ENCODE data around the gene UBAP2L.
"Not testable (repeated sequence)": the region's sequence is repeated elsewhere in the genome, so short reads cannot be mapped to it uniquely, and the experiment has no call there.

UBAP2L gene

DNA sequence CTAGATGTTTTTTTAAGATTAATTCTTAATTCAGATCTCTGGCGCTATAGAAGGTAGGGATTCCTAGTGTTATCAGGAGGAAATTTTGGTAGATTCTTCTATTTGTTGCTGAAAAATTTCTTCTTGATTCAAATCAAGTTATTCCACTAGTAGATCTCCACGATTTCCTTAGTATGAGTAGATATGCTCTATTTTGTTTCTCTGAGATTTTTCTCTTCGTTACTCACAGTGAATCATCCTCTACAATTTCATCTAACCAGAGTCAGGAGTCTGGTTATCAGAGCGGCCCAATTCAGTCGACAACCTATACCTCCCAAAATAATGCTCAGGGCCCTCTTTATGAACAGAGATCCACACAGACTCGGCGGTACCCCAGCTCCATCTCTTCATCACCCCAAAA lies 32.9 kb downstream of the UBAP2L start:
- no peak for DNase-seq (ENCODE audit: low read depth in 3 of 3)

- no peak for DNase-seq (ENCODE audit: low read depth in 3 of 3)
These were observed 35.9 kb downstream of the UBAP2L start for GRCh38 chr1:154256686-154257085.

- DNase-seq (ENCODE audit: low read depth in 3 of 3) = no peak
These were observed 38.0 kb downstream of the UBAP2L start for GRCh38 chr1:154258784-154259183.

- no peak for DNase-seq (ENCODE audit: low read depth in 3 of 3)
These were observed 39.4 kb downstream of the UBAP2L start for GRCh38 chr1:154260127-154260526.

DNA sequence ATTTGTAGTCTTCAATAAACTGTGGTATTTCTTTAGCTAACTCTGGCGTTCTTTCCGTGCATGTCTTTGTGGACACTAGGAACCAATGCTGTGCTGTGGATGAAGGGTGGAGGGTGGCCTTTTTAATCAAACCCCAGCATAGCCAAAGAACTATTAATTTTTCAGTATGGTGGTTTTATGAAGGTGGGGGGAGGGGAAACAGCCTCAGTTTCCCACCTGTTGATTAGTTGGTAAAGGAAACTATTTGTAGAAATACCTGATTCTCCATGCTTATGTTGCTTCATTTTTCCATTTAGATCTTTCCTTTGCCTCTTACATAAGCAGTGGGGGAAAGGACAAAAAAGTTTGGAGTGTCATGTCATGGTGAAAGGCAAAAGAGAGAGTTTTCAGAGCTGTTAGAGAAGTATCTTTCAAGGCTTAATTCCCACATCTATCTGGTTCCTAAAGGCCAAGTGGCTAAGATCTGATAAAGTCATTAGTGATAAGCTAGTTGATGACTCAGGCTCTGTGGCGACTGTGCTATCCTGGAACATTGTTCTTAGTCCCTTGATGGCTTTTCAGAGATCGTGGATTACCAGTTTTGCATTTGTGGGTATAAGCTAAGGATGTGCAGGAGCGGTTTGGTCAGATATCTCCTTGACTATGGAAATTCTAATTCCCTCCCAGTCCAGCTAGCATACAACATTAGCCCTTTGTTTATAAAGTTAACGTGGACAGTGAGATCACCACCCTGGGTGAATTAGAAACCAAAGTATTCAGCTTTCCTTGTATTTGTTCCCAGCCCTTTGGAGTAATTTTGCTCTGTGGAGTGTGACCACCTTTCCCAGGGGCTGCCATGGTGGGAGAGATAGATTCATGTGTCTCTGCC lies 42.9 kb downstream of the UBAP2L start:
- DNase-seq (ENCODE audit: low read depth in 3 of 3) = no peak

DNA sequence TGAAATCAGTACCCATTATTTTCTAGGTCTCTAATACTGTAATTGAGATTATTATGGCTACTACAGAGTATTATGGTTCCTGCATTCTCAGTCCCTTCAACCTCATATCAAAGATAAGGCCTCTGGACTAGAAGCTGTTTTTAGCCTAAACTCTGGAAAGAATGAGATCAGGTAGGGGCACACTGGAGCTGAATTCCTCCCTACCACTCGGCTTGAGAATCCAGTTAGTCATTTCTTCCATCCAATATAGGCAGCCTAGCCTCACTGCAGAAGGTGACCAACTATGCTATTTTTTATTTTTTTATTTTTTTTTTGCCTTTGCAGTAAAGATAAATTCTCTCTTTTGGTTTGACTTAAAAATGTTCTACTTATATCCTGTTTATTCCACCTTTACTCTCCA lies 43.7 kb downstream of the UBAP2L start:
- DNase-seq (ENCODE audit: low read depth in 3 of 3) = no peak

DNA sequence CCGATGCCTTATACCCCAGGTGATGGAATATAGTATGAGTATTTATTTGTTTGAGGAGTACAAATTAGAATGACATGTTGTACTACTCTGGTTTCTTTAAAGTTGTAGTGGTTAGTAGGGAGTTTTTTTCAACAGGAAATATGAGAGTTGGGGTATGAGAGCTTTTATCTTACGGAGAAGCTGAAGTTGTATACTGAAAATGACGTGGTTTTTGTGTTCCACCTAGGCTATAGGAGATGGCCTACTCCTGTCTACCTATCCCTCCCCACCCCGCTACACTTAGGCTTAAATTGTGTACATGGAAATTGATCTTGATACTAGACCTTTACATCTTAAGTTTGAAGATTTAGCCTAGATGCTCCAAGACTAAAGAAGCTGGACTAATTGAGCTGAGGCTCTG lies 44.8 kb downstream of the UBAP2L start:
- no peak for DNase-seq (ENCODE audit: low read depth in 3 of 3)

- DNase-seq (ENCODE audit: low read depth in 3 of 3) = no peak
These were observed 50.1 kb downstream of the UBAP2L start for GRCh38 chr1:154270833-154271232.

GRCh38 chr1:154272217-154272998 lies 51.7 kb downstream of the UBAP2L start, which contains the start of gene HAX1:
HAX1 (plus strand) TSS chr1:154272629; CDS start chr1:154272724, 95 bp downstream.
- peak; percentile 90 to 98 (median 96) for DNase-seq (ENCODE audit: low read depth in 3 of 3)

DNA sequence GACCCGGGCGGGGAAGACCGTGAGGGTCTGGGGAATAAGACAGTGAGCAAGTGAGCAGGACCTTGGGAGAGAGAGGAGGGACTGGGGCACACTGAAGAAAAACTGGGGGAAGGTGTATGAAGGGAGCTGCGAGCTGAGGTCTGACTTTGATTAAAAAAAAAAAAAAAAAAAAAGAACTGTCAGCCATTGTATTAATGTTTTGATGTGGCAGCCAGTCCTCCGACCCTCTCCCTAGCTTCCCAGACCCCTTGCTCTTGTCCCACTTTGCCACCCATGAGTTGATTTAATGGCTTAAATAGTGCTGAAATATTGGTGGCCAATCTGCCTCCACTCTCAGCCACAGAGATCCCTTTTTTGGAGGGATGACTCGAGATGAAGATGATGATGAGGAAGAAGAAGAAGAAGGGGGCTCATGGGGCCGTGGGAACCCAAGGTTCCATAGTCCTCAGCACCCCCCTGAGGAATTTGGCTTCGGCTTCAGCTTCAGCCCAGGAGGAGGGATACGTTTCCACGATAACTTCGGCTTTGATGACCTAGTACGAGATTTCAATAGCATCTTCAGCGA lies 52.3 kb downstream of the UBAP2L start:
- DNase-seq (ENCODE audit: low read depth in 3 of 3) = no peak

DNA sequence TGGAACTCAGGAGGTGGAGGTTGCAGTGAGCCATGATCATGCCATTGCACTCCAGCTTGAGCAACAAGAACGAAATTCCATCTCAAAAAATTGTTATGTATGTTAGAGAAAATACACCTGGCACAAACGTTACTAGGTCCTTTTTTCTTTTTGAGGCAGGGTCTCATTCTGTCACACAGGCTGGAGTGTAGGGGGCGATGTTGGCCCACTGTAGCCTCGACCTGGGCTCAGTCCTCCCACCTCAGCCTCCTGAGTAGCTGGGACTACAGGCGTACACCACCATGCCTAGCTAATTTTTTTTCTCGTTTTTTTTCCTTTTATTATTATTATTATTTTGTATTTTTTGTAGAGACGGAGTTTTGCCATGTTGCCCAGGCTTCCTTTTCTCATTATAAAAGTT lies 56.0 kb downstream of the UBAP2L start:
- no peak for DNase-seq (ENCODE audit: low read depth in 3 of 3)

DNA sequence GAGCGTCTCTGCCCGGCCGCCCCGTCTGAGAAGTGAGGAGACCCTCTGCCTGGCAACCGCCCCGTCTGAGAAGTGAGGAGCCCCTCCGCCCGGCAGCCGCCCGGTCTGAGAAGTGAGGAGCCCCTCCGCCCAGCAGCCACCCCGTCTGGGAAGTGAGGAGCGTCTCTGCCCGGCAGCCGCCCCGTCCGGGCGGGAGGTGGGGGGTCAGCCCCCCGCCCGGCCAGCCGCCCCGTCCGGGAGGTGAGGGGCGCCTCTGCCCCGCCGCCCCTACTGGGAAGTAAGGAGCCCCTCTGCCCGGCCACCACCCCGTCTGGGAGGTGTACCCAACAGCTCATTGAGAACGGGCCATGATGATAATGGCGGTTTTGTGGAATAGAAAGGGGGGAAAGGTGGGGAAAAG lies 66.8 kb downstream of the UBAP2L start:
- DNase-seq (ENCODE audit: low read depth in 3 of 3) = not testable (repeated sequence)

DNA sequence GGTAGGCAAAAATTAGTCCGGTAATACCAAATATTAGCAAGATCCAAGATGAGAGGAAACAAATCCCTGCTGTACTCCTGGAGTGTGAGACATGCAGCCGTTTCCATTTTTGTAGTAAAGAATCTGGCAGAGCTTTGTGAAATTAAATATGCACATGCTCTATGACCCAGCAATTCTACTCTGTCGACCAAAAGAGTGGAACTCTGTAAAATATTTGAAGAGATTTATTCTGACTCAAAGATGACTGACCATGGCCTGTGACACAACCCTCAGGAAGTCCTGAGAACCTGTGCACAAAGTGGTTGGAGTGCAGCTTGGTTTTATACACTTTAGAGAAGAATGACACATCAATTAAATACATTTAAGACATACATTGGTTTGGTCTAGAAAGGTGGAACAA lies 67.9 kb downstream of the UBAP2L start:
- DNase-seq (ENCODE audit: low read depth in 3 of 3) = no peak

- DNase-seq (ENCODE audit: low read depth in 3 of 3) = no peak
These were observed 70.2 kb downstream of the UBAP2L start for GRCh38 chr1:154290921-154291320.

DNA sequence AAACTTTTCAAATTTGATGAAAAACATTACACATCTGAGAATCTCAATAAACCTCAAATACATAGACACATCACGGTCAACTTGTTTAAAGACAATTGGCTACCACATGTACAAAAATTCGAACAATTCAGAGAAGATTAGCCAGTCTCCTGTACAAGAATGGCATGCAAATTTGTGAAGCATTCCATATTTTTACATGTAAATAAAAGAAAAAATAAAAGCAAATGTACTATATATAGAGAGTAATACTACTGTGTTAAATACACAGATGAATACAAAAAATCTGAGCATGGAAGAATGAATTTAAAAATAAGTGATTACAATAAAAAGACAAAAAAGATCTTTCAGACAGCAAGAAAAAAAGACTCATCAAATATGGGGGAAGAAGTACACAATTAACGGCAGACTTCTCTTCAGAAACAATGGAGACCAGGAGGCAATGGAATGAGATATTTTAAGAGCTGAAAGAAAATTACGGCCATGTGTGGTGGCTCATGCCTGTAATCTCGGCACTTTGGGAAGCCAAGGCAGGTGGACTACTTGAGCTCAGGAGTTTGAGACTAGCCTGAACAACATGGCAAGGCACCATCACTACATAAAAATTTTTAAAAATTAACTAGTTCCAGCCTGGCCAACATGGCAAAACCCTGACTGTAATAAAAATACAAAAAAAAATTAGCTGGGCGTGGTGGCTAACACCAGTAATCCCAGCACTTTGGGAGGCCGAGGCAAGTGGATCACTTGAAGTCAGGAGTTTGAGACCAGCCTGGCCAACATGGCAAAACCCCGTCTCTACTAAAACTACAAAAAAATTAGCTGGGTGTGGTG lies 74.9 kb downstream of the UBAP2L start:
- no peak for DNase-seq (ENCODE audit: low read depth in 3 of 3)

DNA sequence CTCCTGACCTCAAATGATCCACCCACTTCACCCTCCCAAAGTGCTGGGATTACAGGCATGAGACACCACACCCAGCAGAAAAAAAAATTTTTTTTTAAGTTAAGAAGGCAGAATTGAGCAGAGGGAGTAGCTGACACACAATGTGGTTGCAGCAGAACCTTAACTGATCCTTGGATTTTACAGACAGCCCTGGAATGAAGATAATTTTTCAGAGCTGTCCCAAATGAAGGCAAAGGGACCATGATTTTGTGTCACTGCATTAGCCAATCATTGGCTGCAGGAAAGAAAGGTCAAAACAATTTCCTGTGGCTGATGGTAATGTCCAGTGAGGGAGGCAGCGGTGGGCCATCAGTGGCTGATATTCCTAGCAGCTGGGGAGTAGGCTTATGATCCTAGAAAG lies 80.8 kb downstream of the UBAP2L start:
- no peak for DNase-seq (ENCODE audit: low read depth in 3 of 3)

DNA sequence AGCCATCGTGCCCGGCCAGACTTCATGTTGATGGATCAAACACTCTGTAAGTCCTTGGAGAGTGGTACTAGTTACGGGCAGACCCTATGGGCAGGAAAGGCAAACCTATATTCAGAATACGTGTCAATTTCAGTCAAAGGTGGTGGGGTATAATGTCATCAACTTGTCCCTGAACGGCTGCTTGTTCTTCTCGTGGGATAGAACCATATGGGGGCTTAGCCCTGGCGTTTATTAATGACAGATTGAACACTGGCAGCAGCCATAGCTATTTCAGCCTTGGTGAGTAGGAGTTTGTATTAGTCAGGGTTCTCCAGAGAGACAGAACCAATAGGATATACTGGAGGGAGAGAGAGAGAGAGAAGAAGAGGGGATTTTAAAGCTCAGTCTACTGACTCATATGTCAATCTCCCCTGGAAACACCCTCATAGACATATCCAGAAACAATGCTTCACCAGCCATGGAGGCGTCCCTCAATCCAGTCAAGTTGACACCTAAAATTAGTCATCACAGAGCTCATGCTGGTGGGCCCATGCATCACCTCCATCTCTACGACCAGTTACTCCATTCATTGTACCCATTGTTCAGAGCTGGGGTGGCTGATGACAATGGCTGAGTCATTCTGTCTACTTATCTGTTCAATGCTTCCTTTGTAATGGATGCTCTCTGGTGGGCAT lies 84.0 kb downstream of the UBAP2L start:
- DNase-seq (ENCODE audit: low read depth in 3 of 3) = no peak

- no peak for DNase-seq (ENCODE audit: low read depth in 3 of 3)
These were observed 85.4 kb downstream of the UBAP2L start for GRCh38 chr1:154306151-154306550.

DNA sequence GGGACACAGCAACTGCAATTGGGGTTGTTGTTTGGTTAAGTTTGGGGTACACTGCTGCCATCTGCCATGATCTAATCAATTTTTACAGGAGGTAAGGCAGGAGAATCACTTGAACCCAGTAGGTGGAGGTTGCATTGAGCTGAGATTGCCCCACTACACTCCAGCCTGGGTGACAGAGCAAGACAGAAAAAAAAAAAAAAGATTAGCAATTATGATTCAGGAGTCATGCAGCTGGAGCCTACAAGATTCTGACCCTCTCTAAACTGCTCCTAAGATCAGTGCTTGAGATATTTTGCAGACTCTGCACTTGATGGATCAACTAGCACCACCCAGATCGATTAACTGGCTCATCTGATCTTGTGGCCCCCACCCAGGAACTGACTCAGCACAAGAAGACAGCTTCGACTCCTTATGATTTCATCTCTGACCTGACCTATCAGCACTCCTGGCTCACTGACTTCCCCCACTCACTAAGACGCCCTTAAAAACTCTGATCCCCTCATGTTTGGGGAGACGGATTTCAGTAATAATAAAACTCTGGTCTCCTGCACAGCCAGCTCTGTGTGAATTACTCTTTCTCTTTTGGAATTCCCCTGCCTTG lies 87.0 kb downstream of the UBAP2L start:
- not testable (repeated sequence) for DNase-seq (ENCODE audit: low read depth in 3 of 3)

DNA sequence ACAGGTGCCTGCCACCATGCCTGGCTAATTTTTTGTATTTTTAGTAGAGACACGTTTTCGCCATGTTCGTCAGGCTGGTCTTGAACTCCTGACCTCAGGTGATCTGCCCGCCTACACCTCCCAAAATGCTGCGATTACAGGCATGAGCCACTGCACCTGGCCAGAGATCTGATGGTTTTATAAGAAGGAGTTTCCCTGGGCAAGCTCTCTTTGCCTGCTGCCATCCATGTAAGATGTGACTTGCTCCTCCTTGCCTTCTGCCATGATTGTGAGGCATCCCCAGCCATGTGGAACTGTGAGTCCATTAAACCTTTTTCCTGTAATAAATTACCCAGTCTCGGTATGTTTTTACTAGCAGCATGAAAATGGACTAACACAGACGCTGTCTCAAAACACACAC lies 88.4 kb downstream of the UBAP2L start:
- not testable (repeated sequence) for DNase-seq (ENCODE audit: low read depth in 3 of 3)
